ENCODE measurements around the gene AP1M1.

Gene AP1M1

DNA sequence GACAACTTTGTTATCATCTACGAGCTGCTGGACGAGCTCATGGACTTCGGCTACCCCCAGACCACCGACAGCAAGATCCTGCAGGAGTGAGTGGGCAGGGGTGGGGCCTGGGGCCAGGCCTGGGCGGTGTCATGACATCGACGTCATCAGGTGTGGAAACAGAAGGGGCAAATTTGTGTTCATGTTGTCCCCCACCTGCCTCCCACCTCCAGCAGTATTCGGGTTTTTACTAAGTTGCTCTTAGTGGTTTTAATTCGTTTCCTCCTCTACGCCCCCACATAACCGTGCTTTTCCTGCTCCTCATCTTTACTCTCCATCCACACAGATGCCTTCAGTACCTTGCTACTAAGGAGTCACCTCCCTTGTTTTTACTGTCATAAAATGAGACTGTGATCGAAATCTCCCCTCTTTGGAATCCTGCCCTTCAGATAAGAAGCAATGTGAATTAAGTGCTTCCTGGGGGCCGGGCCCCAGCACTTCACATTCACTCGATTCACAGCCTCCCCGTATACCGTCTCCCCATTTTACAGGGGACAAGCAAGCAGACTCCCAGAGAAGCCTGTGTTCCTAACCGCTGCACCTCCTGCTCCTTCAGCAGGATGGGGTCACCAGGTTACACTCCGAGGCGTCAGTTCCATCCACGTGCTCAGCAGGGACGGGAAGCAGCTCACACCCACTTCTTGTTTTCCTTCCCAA, 10.5 kb downstream of the AP1M1 start:
- no peaks in the 10 kb centered on the region; the same call in 1 of the 2 replicates for H3K9me3 ChIP-seq

DNA sequence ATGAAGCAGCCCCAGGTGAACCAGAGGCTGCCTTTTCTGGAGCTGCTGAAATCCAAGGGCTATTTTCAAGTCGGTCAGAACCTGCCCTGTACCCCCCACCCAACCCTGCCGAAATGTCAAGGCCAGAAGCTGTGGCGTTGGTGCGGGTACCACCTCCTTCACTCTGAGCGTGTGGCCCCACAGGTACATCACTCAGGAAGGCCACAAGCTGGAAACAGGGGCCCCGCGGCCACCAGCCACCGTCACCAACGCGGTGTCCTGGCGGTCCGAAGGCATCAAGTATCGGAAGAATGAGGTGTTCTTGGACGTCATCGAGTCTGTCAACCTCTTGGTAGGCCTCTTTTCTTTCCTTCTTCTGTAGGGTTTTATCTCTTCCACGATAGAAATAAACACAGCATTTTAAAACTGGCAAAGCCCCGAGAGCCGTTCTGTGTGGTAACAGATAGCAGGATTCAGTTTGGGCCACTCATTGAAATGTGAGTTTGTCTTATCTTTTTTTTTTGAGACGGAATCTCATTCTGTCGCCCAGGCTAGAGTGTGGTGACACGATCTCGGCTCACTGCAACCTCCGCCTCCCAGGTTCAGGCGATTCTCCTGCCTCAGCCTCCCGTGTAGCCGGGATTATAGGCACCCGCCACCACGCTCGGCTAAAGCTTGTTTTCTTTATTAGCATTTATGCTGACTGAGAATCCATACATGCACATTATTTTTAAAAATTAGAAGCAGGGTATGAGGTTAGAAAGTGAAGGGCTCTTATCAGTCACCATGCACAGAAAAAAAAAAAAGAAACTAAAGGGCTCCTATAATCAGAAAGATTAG, 11.3 kb downstream of the AP1M1 start:
- TF ChIP-seq, protein P1, sequence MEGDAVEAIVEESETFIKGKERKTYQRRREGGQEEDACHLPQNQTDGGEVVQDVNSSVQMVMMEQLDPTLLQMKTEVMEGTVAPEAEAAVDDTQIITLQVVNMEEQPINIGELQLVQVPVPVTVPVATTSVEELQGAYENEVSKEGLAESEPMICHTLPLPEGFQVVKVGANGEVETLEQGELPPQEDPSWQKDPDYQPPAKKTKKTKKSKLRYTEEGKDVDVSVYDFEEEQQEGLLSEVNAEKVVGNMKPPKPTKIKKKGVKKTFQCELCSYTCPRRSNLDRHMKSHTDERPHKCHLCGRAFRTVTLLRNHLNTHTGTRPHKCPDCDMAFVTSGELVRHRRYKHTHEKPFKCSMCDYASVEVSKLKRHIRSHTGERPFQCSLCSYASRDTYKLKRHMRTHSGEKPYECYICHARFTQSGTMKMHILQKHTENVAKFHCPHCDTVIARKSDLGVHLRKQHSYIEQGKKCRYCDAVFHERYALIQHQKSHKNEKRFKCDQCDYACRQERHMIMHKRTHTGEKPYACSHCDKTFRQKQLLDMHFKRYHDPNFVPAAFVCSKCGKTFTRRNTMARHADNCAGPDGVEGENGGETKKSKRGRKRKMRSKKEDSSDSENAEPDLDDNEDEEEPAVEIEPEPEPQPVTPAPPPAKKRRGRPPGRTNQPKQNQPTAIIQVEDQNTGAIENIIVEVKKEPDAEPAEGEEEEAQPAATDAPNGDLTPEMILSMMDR (IDR thresholded peaks at IDR 0.05; ENCODE audit: low read depth, low read length): no peak
- Histone ChIP-seq H3K27me3 (no peaks in the 10 kb centered on the region), H3K9me3 (no peaks in the 10 kb centered on the region; the same call in 1 of the 2 replicates), H3K36me3 (peaks cover 57% of the 10 kb centered on the region), H3K4me1 (no peaks in the 10 kb centered on the region), H3K4me3 (ENCODE audit: low read depth, low read length) (no peak overlapping the region)
- no peak for DNase-seq

More for the DNA sequence above, 10.5 kb downstream of the AP1M1 start:
- no peak overlapping the region for H3K4me3 ChIP-seq (ENCODE audit: low read depth, low read length)
- H3K4me1 ChIP-seq: no peaks in the 10 kb centered on the region
- H3K36me3 ChIP-seq: peaks cover 62% of the 10 kb centered on the region
- no peaks in the 10 kb centered on the region for H3K27me3 ChIP-seq
- TF ChIP-seq, protein P1 (IDR thresholded peaks at IDR 0.05; ENCODE audit: low read depth, low read length): no peak
- DNase-seq: no peak

DNA sequence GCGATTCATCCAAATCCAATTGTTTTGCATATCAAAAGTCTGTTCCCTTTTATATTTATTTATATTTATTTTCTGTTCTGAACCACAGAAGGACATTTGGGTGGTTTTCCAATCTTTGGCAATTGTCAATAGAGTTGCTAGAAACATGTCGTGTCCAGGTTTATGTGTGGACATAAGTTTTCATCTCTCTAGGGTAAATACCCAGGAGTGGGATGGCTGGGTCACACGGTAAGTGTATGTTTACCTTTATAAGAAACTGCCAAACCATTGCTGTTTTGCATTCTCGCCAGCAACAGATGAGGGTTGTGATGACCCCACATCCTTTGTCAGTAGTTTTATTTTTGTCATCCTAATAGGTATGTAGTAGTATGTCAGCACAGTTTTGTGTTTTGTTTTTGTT, 12.5 kb downstream of the AP1M1 start:
- DNase-seq: no peak
- no peaks in the 10 kb centered on the region for H3K27me3 ChIP-seq
- TF ChIP-seq, protein P1 (IDR thresholded peaks at IDR 0.05; ENCODE audit: low read depth, low read length): no peak
- H3K4me1 ChIP-seq: no peaks in the 10 kb centered on the region
- peaks cover 55% of the 10 kb centered on the region for H3K36me3 ChIP-seq
- H3K9me3 ChIP-seq: no peaks in the 10 kb centered on the region; the same call in 1 of the 2 replicates
- no peak overlapping the region for H3K4me3 ChIP-seq (ENCODE audit: low read depth, low read length)

DNA sequence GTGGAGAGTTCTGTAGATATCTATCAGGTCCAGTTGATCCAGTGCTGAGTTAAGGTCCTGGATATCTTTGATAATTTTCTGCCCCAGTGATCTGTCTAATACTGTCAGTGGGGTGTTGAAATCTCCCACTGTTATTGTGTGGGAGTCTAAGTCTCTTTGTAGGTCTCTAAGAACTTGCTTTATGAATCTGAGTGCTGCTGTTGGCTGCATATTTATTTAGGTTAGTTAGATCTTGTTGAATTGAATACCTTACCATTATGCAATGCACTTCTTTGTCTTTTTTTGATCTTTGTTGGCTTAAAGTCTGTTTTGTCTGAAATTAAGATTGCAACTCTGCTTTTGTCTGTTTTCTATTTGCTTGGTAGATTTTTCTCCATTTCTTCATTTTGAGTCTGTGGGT, 15.4 kb downstream of the AP1M1 start:
- Histone ChIP-seq H3K4me1 (no peaks in the 10 kb centered on the region), H3K27me3 (no peaks in the 10 kb centered on the region), H3K4me3 (ENCODE audit: low read depth, low read length) (no peak overlapping the region), H3K9me3 (no peaks in the 10 kb centered on the region; the same call in 1 of the 2 replicates), H3K36me3 (peaks cover 41% of the 10 kb centered on the region)
- TF ChIP-seq, protein P1 (IDR thresholded peaks at IDR 0.05; ENCODE audit: low read depth, low read length): no peak
- no peak for DNase-seq

DNA sequence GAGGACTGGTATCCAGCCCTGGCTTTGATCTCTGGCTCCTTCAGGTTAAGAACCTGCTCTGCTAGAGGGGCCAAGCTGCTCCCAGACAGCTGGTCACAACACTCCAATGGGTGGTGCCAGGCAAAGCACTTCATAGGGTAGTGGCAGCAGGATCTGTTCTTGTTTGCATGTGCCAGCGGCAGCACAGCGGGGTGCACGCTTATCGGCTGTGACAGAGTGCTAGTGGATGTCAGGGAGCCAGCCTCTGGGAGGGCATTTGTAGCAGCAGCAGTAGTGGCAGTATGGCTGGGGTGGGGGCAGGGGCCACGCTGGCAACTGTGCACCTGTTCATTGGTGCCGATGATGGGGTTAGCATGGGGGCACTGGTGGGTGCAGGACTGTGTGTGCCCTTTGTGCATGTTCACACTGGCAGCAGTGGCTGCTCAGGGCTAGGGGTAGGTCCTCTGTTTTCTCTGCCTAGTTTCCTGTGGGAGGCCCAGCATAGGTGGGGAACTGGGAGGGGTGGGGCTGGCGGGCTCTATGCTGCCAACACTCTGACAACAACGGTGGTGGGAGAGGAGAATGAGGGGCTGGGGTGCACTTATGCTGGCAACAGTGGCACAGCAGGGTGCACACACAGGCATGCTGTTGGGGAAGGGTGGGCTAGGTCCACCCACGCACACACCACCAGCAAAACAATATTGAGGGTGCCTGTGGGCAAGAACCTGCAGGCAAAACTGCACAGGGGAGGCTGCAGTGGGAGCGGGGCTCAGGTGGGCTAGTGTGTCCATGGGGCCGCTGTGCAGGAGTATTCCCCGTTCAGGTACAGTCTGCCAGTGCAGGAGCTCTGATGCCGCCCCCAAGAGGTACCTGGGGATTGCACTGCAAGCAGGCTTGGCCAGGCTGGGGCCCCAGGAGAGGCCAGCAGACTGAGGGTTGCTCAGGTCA, 19.3 kb downstream of the AP1M1 start:
- peaks cover 43% of the 10 kb centered on the region for H3K36me3 ChIP-seq
- peaks cover 7% of the 10 kb centered on the region for H3K9me3 ChIP-seq
- DNase-seq: no peak

More for the DNA sequence above, 19.3 kb downstream of the AP1M1 start:
- TF ChIP-seq, protein P1 (IDR thresholded peaks at IDR 0.05; ENCODE audit: low read depth, low read length): no peak
- no peaks in the 10 kb centered on the region for H3K27me3 ChIP-seq
- H3K4me1 ChIP-seq: no peaks in the 10 kb centered on the region
- H3K4me3 ChIP-seq (ENCODE audit: low read depth, low read length): no peak overlapping the region

Data from BE2C (cell line).